GM18498 (cell line): Measurements from ENCODE around the gene BRCA2.

Experiments
- ATAC-seq: cut with Tn5 transposase; IDR thresholded peaks from one replicate; pipeline ENCODE4 v1.9.1; 2021; ENCODE audit warnings: mild to moderate bottlenecking, moderate library complexity; ENCODE audit not compliant: unreplicated experiment

Gene BRCA2, protein sequence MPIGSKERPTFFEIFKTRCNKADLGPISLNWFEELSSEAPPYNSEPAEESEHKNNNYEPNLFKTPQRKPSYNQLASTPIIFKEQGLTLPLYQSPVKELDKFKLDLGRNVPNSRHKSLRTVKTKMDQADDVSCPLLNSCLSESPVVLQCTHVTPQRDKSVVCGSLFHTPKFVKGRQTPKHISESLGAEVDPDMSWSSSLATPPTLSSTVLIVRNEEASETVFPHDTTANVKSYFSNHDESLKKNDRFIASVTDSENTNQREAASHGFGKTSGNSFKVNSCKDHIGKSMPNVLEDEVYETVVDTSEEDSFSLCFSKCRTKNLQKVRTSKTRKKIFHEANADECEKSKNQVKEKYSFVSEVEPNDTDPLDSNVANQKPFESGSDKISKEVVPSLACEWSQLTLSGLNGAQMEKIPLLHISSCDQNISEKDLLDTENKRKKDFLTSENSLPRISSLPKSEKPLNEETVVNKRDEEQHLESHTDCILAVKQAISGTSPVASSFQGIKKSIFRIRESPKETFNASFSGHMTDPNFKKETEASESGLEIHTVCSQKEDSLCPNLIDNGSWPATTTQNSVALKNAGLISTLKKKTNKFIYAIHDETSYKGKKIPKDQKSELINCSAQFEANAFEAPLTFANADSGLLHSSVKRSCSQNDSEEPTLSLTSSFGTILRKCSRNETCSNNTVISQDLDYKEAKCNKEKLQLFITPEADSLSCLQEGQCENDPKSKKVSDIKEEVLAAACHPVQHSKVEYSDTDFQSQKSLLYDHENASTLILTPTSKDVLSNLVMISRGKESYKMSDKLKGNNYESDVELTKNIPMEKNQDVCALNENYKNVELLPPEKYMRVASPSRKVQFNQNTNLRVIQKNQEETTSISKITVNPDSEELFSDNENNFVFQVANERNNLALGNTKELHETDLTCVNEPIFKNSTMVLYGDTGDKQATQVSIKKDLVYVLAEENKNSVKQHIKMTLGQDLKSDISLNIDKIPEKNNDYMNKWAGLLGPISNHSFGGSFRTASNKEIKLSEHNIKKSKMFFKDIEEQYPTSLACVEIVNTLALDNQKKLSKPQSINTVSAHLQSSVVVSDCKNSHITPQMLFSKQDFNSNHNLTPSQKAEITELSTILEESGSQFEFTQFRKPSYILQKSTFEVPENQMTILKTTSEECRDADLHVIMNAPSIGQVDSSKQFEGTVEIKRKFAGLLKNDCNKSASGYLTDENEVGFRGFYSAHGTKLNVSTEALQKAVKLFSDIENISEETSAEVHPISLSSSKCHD (N-terminal part only)

DNA sequence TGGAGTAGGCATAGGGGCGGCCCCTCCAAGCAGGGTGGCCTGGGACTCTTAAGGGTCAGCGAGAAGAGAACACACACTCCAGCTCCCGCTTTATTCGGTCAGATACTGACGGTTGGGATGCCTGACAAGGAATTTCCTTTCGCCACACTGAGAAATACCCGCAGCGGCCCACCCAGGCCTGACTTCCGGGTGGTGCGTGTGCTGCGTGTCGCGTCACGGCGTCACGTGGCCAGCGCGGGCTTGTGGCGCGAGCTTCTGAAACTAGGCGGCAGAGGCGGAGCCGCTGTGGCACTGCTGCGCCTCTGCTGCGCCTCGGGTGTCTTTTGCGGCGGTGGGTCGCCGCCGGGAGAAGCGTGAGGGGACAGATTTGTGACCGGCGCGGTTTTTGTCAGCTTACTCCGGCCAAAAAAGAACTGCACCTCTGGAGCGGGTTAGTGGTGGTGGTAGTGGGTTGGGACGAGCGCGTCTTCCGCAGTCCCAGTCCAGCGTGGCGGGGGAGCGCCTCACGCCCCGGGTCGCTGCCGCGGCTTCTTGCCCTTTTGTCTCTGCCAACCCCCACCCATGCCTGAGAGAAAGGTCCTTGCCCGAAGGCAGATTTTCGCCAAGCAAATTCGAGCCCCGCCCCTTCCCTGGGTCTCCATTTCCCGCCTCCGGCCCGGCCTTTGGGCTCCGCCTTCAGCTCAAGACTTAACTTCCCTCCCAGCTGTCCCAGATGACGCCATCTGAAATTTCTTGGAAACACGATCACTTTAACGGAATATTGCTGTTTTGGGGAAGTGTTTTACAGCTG is at the start of gene BRCA2, which contains the start of gene ZAR1L:
Gene BRCA2, plus strand, starts transcription at position 271 of the 790 bp plus-strand sequence. CDS start 953 bp downstream, outside the sequence.
Gene ZAR1L, minus strand, starts transcription at position 126 of the 790 bp plus-strand sequence. CDS start 3,438 bp downstream, outside the sequence.
- peak; percentile 96 for ATAC-seq

DNA sequence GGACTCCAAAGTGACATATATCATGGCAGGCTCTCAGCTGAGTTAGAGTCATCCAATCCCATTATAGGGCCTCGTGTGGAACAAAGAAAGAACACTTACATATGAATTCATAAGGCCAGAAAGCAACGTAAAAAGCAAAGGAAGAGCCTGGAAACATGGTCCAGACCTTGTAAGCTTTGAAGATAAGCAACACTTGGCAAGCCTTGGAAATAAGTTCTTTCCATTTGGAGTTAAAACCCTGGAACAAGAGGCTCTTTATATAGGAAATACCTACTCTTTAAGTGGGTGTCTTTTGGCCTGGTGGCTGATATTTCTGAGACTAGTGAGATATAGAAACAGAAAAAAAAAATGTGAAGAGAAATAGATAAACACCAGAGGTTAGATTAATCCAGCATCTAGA is 49.6 kb upstream of the BRCA2 start:
- ATAC-seq, result no peak

DNA sequence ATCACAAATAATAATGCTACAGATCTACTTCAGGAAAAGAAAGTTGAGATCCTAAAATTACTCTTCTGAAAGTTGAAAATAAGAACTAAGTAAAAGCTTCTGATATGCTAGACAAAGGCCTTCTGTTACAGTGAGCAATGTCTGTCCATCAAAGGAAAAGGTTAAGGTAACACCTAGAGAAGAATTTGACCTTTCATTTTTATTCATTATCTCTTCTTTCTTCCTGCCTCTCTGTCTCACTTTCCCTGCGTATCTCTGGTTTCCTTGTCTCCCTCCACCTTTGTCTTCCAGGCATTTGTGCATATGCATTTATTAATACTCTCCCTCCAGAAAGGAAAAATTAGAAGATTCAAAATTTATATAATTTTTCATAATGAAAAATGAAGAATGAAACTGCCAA is 49.2 kb upstream of the BRCA2 start:
- no peak for ATAC-seq

DNA sequence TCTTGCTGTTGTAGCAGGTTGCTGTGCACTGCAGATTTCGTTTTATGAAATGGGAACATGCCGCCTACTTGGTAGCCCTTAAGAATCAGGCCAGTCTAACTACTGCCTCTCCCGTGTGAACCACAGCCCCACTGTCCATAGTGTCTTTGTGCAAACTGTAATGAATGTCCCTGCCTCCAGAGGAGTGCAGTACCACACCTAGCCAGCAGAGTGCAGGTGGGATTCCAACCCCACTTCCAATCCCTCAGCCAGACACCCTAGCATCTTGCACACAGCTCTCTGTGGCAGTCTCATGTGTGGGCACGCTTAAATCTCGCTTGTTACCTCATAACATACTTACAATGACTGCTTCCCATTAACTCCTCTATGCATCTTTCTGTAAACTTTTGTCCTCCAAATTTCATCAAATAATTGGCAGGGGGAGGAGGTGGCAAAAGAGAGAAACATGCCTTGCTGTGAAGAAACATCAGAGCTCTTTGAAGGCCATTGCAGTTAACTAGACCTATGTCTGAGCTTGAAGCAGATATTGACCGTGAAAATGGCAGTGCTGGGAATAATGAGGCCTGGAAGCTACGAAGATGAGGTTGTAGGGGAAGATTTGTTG is 47.4 kb upstream of the BRCA2 start:
- peak; percentile 91 for ATAC-seq

DNA sequence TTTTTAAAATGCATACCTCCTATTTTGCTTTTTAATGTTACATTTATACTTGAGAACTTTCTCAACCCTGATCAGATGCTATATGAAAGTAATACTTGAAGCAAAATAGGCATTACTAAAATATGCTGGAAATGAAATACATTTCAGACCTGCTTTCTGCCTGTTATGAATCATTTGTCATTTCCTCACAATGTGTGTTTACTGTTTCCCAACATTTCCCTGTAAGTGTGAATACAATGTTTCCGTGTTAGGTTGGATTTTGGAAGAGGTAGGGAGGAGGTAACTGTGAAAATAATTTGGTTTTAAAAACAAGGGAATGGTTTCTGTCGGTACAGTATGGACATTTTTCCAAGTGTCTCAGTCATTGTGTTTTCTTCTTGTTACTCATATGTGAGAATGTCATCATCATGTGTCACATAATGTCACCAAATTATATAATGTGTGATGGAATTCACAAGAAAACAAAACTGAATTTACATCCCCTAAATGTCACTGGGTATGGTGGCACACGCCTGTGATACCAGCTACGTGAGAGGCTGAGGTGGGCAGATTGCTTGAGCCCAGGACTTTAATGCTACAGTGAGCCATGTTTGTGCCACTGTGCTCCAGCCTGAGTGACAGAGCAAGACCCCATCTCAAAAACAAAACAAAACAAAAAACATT is 43.2 kb upstream of the BRCA2 start:
- ATAC-seq, result no peak

DNA sequence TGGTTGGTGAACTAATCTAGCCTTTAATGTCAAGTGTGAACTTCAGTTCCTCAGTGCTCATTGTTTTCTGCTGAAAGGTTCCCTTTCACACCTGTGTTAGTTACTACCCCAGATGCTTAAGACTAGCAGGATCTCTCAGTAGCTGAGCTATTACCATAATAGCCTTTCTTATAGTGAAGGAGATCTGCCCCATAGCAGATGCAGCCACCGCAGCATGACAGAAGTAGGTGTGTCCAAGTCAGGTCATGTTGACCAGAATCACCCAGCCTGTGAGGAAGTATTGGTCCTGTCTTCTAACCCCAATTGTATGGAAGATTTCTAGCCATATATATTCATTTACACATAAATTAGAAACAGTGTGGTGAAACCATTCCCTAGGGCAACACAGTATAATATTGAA is 37.5 kb upstream of the BRCA2 start:
- no peak for ATAC-seq

DNA sequence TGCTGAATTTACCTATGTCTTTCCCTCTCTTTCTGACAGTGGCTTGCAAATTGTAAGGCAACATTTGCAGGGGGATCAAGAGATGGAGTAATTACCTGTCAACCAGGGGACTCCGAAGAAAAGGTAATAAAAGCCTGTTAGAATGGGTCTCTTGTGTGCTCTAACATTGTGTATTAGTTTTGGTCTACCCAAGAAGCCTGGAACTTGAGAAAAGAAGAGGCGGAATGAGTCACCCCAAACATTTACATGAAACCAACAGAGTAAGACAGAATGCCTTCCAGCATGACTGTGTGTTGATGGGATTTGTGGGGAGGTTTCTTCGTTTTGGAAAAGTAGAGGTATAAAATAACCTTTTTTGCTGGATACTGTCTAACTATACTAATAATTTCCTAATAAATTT is 36.9 kb upstream of the BRCA2 start:
- ATAC-seq, result no peak

DNA sequence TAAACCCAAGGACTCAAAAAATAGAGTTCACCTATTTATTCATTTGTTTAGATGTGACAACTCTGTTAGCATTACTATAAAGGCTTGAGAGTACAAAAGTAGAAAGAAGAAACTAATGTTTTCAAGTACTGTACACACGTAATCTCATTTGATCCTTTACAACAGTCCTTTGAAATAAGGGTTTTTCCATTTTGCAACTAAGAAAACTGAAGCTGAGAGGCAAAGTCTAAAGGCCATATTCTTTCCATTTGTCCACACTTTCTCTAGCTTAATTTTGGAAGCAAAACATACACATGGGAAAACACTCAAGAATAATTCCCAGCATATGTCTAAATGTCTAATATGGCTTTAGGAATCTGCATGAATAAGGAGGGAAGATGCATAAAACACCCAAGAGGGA is 34.2 kb upstream of the BRCA2 start:
- no peak for ATAC-seq

DNA sequence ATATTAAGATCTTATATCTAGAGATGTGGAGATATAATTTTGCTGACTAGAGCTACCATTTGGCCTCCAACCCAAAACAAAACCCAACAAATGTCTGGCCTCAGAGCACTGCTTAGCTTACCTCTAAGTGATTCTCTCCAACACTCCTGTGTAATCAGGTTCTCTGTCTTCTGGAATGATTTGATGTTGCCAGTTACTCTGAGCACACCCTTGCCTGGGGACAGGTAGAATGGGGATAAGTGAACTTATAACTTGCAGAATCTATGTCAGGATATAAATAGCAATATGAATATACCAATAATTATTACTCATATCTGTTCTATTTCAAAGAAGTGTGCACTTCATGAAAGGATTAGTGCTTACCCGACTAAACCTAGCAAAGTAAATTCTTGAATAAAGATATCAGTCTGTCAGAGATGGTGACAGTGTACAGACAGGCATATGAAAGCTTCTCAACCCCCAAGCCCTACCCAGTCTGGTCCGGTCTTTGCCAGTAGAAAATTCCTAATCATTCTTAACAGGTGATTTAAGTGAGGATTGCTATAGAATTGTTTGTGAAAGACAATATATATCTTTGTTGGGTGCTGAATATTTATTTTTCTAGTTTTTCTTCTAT is 33.1 kb upstream of the BRCA2 start:
- ATAC-seq, result no peak

DNA sequence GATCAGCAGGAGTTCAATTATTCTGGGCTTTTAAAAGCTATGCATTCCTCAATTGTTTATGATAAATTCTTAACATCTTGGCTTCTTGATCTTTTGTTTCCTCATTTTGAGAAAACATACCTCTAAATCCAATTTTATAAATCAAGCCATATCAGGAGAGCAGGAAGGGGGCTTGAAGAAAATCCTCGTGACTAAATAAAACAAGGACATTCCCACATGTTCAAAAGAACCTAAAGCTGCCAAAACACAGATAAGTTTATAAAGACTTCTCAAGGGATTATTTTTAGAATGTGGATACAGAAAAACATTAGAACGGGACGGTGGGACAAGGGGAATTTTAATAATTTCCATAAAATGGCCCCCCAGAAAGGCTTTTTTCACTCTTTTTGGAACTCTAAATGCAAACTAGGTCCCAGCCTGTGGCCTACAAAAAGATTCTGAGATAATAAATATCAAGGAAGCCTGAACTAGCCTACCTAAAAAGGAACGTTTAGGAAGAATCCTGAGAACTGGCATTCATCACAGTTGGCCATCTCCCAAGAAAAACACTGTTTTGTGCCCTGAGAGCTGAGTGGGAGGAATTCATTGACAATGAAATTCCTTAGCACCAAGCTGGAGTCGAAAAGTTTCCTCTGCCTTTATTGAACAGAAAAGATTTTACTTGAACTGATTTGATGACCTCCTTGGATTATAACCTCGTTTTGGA is 30.2 kb upstream of the BRCA2 start:
- no peak for ATAC-seq

DNA sequence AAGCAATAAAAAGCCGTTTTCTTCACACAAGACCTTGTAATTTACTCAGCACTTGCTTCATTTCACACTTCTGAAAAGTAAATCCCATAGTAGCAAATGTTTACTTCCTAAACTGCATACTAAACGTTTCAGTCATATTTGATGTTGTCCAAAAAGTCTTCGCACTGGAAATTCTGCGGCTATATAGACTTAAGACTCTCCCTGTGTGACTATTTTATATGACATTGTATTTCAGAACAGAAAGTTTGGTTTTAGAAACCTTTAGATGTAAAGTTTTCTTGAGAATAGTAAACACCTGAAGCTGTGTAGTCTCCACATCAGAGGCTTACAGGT is 29.7 kb upstream of the BRCA2 start:
- ATAC-seq, result no peak

DNA sequence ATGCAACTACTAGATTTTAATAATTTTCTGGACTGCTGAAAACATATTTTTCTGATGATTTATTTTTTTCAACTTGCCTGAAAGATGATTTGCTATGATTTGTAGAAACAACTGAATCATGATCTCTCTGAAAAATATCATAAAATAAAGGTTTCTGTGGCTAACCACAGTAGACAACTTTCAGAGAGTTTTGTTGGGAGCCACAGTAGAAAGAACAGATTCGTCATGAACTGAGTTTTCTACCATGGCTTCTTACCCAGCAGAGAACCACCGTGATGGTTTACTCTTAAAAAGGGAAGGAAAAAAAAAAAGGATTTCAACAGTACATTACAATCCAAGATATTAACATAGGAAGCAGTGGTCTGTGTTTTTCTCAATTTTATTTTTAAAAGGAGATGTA is 18.1 kb upstream of the BRCA2 start:
- ATAC-seq, result no peak

DNA sequence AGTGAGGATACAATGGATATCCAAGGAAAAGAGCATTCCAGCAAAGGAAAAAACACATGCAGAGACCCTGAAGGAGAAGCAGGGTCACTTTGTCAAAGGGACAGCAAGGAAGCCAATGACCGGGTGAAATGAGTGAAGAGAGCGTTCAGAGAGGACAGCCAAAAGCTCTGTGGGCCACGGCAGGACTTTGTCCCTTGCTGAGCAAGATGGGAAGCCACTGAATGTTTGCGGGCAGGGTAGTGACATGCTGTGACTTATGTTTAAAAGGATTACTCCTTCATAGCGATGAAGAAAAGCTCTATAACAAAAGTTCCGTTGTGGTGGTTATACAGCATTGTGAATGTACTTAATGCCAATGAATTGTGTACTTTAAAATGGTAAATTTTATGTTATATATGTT is 16.6 kb upstream of the BRCA2 start:
- ATAC-seq, result no peak

DNA sequence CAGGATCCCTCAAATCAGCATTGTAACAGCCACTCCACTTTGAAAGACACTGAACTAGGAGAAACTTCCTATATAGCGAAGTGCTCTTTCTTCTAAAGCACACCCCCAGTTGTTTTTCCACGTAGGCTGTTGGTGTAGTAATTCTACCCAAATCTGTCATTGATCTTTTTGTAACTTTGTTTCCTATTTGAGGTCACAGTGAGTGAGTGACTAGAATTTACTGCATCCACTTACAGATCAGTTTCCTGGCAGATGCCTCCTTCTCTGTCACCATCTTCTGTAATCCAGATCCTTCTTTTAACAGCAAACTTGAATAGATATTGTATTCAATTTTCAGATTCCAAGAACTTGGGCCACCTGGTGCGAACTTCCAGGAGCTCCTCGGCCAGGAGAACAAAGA is 15.4 kb upstream of the BRCA2 start:
- no peak for ATAC-seq

DNA sequence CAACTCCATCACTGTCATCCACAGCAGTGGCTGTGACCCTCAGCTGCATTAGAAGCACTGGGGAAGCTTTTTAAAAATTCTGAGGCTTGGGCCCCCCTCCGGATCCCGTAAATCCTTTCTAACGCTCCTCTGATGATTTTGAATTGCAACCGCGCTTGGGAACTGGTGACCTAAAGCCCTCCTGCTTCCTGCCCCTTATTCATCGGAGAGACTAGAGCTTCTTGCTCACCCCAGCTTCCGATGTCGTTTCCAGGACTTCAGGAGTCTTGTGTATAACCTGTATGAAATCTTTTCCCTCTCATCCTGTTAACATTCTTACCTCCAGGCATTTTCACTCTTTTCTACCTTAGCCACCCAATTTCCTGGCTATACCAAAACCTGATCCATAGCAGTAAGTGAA is 14.9 kb upstream of the BRCA2 start:
- ATAC-seq, result no peak

DNA sequence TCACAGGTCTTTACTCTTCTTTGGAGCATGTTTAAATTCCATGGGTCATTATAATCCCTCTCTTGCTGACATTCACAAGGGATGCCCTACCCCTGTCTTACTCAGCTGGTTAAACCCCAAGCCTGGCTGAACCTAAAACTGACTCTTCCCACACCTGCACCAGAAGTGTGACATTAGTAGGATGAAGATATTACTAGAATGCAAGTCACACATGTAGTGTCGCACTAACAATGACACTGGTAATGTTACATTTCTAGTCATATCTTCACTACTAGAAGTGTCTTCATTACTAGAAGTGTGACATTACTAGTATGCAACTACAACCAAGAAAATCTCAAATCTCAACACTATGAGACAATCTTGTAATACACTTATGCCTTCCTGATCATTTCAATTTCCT is 14.4 kb upstream of the BRCA2 start:
- ATAC-seq, result no peak

DNA sequence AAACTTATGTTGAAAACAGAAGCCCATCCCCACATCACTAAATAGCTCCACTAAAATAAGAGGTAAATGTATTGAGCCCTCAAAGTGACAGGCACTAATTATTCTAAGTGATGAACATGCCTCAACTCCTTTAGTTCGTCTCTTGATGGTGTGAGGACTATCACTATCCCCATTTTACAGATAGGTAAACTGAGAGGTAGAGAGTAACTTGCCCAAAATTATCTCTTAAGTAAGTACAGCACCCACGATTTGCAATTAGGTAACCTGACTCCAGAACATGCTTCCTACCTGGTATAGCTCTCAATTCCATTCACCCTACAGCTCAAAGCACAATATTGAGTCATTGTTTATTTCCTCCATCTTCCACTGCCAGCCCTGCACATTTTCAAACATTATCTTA is 12.8 kb upstream of the BRCA2 start:
- ATAC-seq, result no peak

DNA sequence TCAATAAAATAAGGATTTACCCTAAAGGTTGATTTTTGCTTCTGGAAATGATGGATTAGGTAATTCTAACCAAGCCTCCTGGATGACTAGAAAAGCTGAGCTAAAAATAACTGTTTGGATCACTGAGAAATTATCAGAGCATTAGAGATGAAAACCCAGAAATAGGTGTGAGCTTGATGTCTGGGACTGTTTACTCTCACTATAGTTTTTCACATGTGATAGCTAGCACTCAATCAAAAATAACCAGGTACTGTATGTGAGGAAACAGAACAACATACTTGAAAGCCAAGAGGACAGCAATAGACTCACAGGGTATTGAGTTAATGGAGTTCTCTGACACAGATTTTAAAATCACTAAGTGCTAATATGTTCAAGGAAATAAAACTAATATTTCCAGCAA is 9.7 kb upstream of the BRCA2 start:
- ATAC-seq, result no peak
